Measurements from ENCODE around the gene TNS3. TPM values are rescaled to one million over a fixed set of nuclear protein-coding genes. Genes with fewer than 3 reads are reported as not detected.

Gene TNS3
- total and polyA plus RNA-seq, 2 donors (not counting 1 experiment from before 2014, with no cell fraction given): 11.4 to 77.5 TPM

DNA sequence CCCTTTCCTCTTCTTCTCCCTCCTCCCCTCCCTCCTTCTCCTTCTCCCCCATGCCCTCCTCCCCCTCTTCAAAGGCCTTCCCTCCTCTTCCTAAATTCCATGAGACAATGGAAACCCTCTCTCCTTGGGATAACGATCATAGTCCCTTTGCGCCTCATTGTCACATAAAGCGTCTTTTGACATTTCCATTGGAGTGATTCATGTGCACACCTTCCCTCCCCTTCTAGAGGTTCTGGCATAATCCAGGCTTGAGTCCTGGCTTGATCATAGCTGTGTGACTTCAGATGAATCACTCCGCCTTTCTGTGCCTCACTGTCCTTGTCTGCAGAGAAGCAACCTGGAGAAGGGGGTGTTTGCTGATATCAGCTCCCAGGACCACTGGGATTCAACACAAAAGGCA is 204.2 kb downstream of the TNS3 start:
- H3K4me1 Mint-ChIP-seq: no peaks in the 10 kb centered on the region
- Histone ChIP-seq H3K4me3 (ENCODE audit: control extremely low read depth in 1 of 5, extremely low read depth in 1 of 5, insufficient read depth in 1 of 5, low read depth in 2 of 5, low read length in 4 of 5) (no peak overlapping the region), H3K79me2 (ENCODE audit: control insufficient read depth, insufficient read depth, low read length) (no peaks in the 10 kb centered on the region), H3K27ac (ENCODE audit: low read length in 2 of 2) (no peak overlapping the region), H3K36me3 (replicated peaks in 1 of 2; ENCODE audit: control extremely low read depth in 1 of 2, control insufficient read depth in 1 of 2, extremely low read depth in 1 of 2, insufficient read depth in 2 of 2, low read length in 1 of 2) (peaks cover 0 to 20% of the 10 kb centered on the region in 2 experiments), H3K9ac (ENCODE audit: low read length) (no peak overlapping the region), H2AFZ (ENCODE audit: insufficient read depth, low read depth, low read length, poor library complexity, severe bottlenecking) (no peak overlapping the region), H3K4me2 (replicated peaks; ENCODE audit: low read depth, low read length, poor library complexity, severe bottlenecking) (no peak overlapping the region), H3K27me3 (replicated peaks in 1 of 4; ENCODE audit: control extremely low read depth in 1 of 4, control insufficient read depth in 3 of 4, insufficient read depth in 4 of 4, low read length in 3 of 4) (no peaks in the 10 kb centered on the region), H4K20me1 (ENCODE audit: control insufficient read depth, insufficient read depth, low read length, poor library complexity, severe bottlenecking) (no peaks in the 10 kb centered on the region), H3K9me3 (ENCODE audit: control extremely low read depth in 1 of 3, control insufficient read depth in 2 of 3, insufficient read depth in 1 of 3, low read length in 2 of 3) (no peaks in the 10 kb centered on the region), H3K4me1 (ENCODE audit: control insufficient read depth in 2 of 2, insufficient read depth in 2 of 2, low read length in 2 of 2) (no peaks in the 10 kb centered on the region)
- no peak for ATAC-seq (ENCODE audit: low read depth)
- no peak overlapping the region for H3K4me3 Mint-ChIP-seq
- H3K27ac Mint-ChIP-seq: no peak overlapping the region
- no peaks in the 10 kb centered on the region for H3K9me3 Mint-ChIP-seq (ENCODE audit: insufficient read depth)
- 96% methylated on average over 3 of the region's 4 CpGs for WGBS (ENCODE audit: insufficient coverage)
- ChIA-PET POLR2A (no interaction called here), CTCF (no interaction called here)
- intact Hi-C loops (cut with micrococcal nuclease): no loop called here
- TF ChIP-seq, protein P1, sequence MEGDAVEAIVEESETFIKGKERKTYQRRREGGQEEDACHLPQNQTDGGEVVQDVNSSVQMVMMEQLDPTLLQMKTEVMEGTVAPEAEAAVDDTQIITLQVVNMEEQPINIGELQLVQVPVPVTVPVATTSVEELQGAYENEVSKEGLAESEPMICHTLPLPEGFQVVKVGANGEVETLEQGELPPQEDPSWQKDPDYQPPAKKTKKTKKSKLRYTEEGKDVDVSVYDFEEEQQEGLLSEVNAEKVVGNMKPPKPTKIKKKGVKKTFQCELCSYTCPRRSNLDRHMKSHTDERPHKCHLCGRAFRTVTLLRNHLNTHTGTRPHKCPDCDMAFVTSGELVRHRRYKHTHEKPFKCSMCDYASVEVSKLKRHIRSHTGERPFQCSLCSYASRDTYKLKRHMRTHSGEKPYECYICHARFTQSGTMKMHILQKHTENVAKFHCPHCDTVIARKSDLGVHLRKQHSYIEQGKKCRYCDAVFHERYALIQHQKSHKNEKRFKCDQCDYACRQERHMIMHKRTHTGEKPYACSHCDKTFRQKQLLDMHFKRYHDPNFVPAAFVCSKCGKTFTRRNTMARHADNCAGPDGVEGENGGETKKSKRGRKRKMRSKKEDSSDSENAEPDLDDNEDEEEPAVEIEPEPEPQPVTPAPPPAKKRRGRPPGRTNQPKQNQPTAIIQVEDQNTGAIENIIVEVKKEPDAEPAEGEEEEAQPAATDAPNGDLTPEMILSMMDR (IDR thresholded peaks at IDR 0.05): no peak
- no peak for TF ChIP-seq EZH2 (IDR thresholded peaks at IDR 0.05; ENCODE audit: borderline replicate concordance, insufficient read depth, low read depth, low read length, poor library complexity, severe bottlenecking)
- no peak for DNase-seq
- H3K27me3 Mint-ChIP-seq: no peaks in the 10 kb centered on the region

DNA sequence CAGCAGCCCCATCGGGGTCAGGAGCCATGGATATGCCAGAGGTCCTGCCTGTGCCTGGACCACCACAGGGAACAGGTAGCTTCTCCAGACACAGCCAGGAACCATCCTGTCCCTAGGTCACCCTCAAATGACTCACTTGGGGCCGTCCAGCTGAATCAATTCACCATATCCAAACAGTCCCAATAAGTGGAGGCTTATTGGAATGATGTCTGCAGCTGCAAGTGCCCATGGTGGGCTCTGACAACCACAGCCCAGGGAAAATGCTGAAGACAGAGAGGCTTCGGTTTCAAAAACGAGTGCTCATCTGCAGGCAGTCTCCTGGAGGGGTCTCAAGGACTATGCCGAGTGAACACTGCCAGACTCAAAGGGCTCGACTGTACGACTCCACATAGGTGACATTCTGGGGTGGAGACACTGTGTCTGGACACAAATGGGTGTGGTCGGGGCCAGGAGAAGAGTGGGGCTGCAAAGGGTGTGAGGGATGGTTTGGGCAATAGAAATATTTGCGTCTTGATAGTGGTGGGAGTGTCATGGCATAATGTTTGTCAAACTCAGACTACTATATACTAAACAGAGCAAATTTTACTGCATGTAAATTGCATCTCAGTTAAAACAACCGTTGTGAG is 204.8 kb downstream of the TNS3 start:
- no peaks in the 10 kb centered on the region for H3K4me1 ChIP-seq (ENCODE audit: control insufficient read depth in 2 of 2, insufficient read depth in 2 of 2, low read length in 2 of 2)
- ATAC-seq (ENCODE audit: low read depth) (no peak), DNase-seq (no peak)
- H3K9me3 ChIP-seq (ENCODE audit: control extremely low read depth in 1 of 3, control insufficient read depth in 2 of 3, insufficient read depth in 1 of 3, low read length in 2 of 3): no peaks in the 10 kb centered on the region
- no peak for TF ChIP-seq EZH2 (IDR thresholded peaks at IDR 0.05; ENCODE audit: borderline replicate concordance, insufficient read depth, low read depth, low read length, poor library complexity, severe bottlenecking)
- TF ChIP-seq, protein P1 (IDR thresholded peaks at IDR 0.05): no peak
- CTCF ChIA-PET: no interaction called here
- H3K36me3 ChIP-seq (replicated peaks in 1 of 2; ENCODE audit: control extremely low read depth in 1 of 2, control insufficient read depth in 1 of 2, extremely low read depth in 1 of 2, insufficient read depth in 2 of 2, low read length in 1 of 2): peaks cover 0 to 20% of the 10 kb centered on the region in 2 experiments
- H3K27ac ChIP-seq (ENCODE audit: low read length in 2 of 2): no peak overlapping the region
- Mint-ChIP-seq H3K4me3 (no peak overlapping the region), H3K9me3 (ENCODE audit: insufficient read depth) (no peaks in the 10 kb centered on the region), H3K4me1 (no peaks in the 10 kb centered on the region), H3K27me3 (no peaks in the 10 kb centered on the region), H3K27ac (no peak overlapping the region)
- no peak overlapping the region for H3K4me2 ChIP-seq (replicated peaks; ENCODE audit: low read depth, low read length, poor library complexity, severe bottlenecking)
- intact Hi-C loops (cut with micrococcal nuclease): no loop called here
- no peaks in the 10 kb centered on the region for H4K20me1 ChIP-seq (ENCODE audit: control insufficient read depth, insufficient read depth, low read length, poor library complexity, severe bottlenecking)
- H2AFZ ChIP-seq (ENCODE audit: insufficient read depth, low read depth, low read length, poor library complexity, severe bottlenecking): no peak overlapping the region
- no peaks in the 10 kb centered on the region for H3K27me3 ChIP-seq (replicated peaks in 1 of 4; ENCODE audit: control extremely low read depth in 1 of 4, control insufficient read depth in 3 of 4, insufficient read depth in 4 of 4, low read length in 3 of 4)
- no peak overlapping the region for H3K4me3 ChIP-seq (ENCODE audit: control extremely low read depth in 1 of 5, extremely low read depth in 1 of 5, insufficient read depth in 1 of 5, low read depth in 2 of 5, low read length in 4 of 5)
- POLR2A ChIA-PET: no interaction called here
- no peaks in the 10 kb centered on the region for H3K79me2 ChIP-seq (ENCODE audit: control insufficient read depth, insufficient read depth, low read length)
- H3K9ac ChIP-seq (ENCODE audit: low read length): no peak overlapping the region
- 98% methylated on average over 7 of the region's 10 CpGs for WGBS (ENCODE audit: insufficient coverage)

All from B cell (primary cell).